Omental fat pad (tissue), 4 donors: ENCODE measurements around the gene SH3PXD2B. TPM values are rescaled to one million over a fixed set of nuclear protein-coding genes. Genes with fewer than 3 reads are reported as not detected.

Experiments used
- ATAC-seq: fragments of 150-250 bp; one replicate; pipeline ENCODE4 v1.9.1; 2016; ENCODE audit warnings: mild to moderate bottlenecking, moderate library complexity; ENCODE audit not compliant: low FRiP score
- DNase-seq: peaks from one replicate; pipeline ENCODE4 v3.0.0-alpha.2; 2019; ENCODE audit warnings: low spot score
- CTCF ChIP-seq, 3 donors: fragments of 450-650 bp; IDR thresholded peaks; one replicate each; pipeline ENCODE4 v1.5.1; 2016 to 2017; ENCODE audit warnings: antibody characterized with exemption in 3 of 3, mild to moderate bottlenecking in 3 of 3, moderate library complexity in 2 of 3
- total RNA-seq, 4 donors: library from RNA; depleted of rRNA; stranded (reverse); fragments of >200 nt; gene quantifications; one replicate each; pipeline ENCODE4 v1.1.0, GENCODE V29; 2016

Gene SH3PXD2B
- total RNA-seq, 4 donors from 2014 or later: 29.3 to 47.1 (median 44.3) TPM

GRCh38 chr5:172280929-172281328, 173.4 kb downstream of the SH3PXD2B start:
- DNase-seq: no peak
- no peak for ATAC-seq
- no peak for TF ChIP-seq CTCF (IDR thresholded peaks at IDR 0.05)

GRCh38 chr5:172280317-172280716, 174.0 kb downstream of the SH3PXD2B start:
- TF ChIP-seq CTCF (IDR thresholded peaks at IDR 0.05): no peak
- ATAC-seq (no peak), DNase-seq (no peak)

- TF ChIP-seq CTCF (IDR thresholded peaks at IDR 0.05): no peak
- DNase-seq (no peak), ATAC-seq (no peak)
Measured at GRCh38 chr5:172278356-172278755, 176.0 kb downstream of the SH3PXD2B start.

GRCh38 chr5:172276214-172276613, 178.1 kb downstream of the SH3PXD2B start:
- TF ChIP-seq CTCF (IDR thresholded peaks at IDR 0.05): no peak
- ATAC-seq: no peak
- no peak for DNase-seq

Other genes starting within 250 kb of the SH3PXD2B start
- gene UBTD2, start 170.8 kb downstream of the SH3PXD2B start, total RNA-seq: 10 to 100 TPM; 14.5 to 22.1 (median 16.2) TPM
- 10 to 100 TPM; 10.3 to 86.5 (median 17.8) TPM for gene NEURL1B, start 186.7 kb upstream of the SH3PXD2B start, total RNA-seq